HCT116 (cell line): Measurements from ENCODE around the gene SEMA4D. TPM values are rescaled to one million over a fixed set of nuclear protein-coding genes. Genes with fewer than 3 reads are reported as not detected.

Experiments used
- ATAC-seq: fragments of 200-7000 bp; cut with Tn5 transposase; 2 replicates; pipeline ENCODE4 v1.9.1; 2020; ENCODE audit warnings: mild to moderate bottlenecking, moderate library complexity
- BruUV-seq: library from RNA; stranded (reverse); fragments of 400-500 nt; replicated peaks from 2 replicates; lab custom pipeline; 2021; lab: Mats Ljungman, UMichigan
- CTCF ChIA-PET: fragments of 300-600 bp; sonication (Branson Sonifier 250); formaldehyde crosslinking; loops from one replicate; lab custom pipeline; 2021; ENCODE audit warnings: antibody characterized with exemption; lab: Charles Lee
- POLR2A ChIA-PET: fragments of 300-600, 350-600 bp; sonication (Branson Sonifier 250); formaldehyde crosslinking; loops from one replicate; lab custom pipeline; 2021; ENCODE audit warnings: antibody characterized with exemption; lab: Charles Lee
- RAD21 ChIA-PET, 2 experiments: fragments of 300-600 bp; sonication (Branson Sonifier 250); formaldehyde crosslinking; loops; one replicate each; lab custom pipeline; 2023; ENCODE audit warnings: low total read pairs in 2 of 2; ENCODE audit not compliant: uncharacterized antibody in 2 of 2, unreplicated experiment in 2 of 2, low non-redundant PET in 1 of 2; lab: Charles Lee
- DNase-seq: peaks from one replicate; pipeline ENCODE4 v3.0.0-alpha.2; 2010; ENCODE audit warnings: low read depth, low spot score
- H2AFZ ChIP-seq: fragments of 200-600 bp; shearing (Covaris generic), sonication (generic); 2 replicates; pipeline ENCODE4 v1.6.1; 2017; ENCODE audit warnings: low read depth, mixed run types, mixed read lengths, antibody characterized with exemption, low read length; ENCODE audit not compliant: poor library complexity, severe bottlenecking
- H3K27ac ChIP-seq: 2 replicates; pipeline ENCODE4 v1.5.1; 2012; ENCODE audit warnings: low read depth, low read length
- H3K27me3 ChIP-seq: fragments of 200-600 bp; sonication (generic); 2 replicates; pipeline ENCODE4 v1.6.1; 2016; ENCODE audit warnings: mixed run types, low read length, mixed read lengths; ENCODE audit not compliant: insufficient read depth
- H3K36me3 ChIP-seq, 2 experiments: fragments of 200-500 bp in 1 of 2; fragments of 200-600 bp in 1 of 2; sonication (Bioruptor generic) in 1 of 2; sonication (generic) in 1 of 2; 2 replicates each; pipeline versions ENCODE4 v1.5.1 to v1.6.1; 2014 to 2016; ENCODE audit warnings: low read length in 2 of 2, inconsistent platforms in 1 of 2, mixed read lengths in 1 of 2, mixed run types in 1 of 2; ENCODE audit not compliant: insufficient read depth in 2 of 2, control insufficient read depth in 1 of 2
- H3K4me1 ChIP-seq, 2 experiments: fragments of 200-600 bp in 1 of 2; sonication (generic) in 1 of 2; 2 replicates each; pipeline versions ENCODE4 v1.5.1 to v1.6.1; 2012 to 2017; ENCODE audit warnings: low read length in 2 of 2, inconsistent platforms in 1 of 2, mild to moderate bottlenecking in 1 of 2, mixed read lengths in 1 of 2, mixed run types in 1 of 2, moderate library complexity in 1 of 2; ENCODE audit not compliant: insufficient read depth in 2 of 2, control insufficient read depth in 1 of 2
- H3K4me2 ChIP-seq: fragments of 200-600 bp; sonication (generic); 2 replicates; pipeline ENCODE4 v1.6.1; 2017; ENCODE audit warnings: mixed run types, low read length, mixed read lengths
- H3K4me3 ChIP-seq, 2 experiments: fragments of 200-600 bp in 1 of 2; sonication (generic) in 1 of 2; replicated peaks in 1 of 2; 2 replicates each; pipeline ENCODE4 v1.5.1; 2011 to 2016; ENCODE audit warnings: low read length in 2 of 2, control low read depth in 1 of 2, low read depth in 1 of 2, mild to moderate bottlenecking in 1 of 2, mixed read lengths in 1 of 2, mixed run types in 1 of 2
- H3K79me2 ChIP-seq: fragments of 200-600 bp; sonication (generic); 2 replicates; pipeline ENCODE4 v1.6.1; 2017; ENCODE audit warnings: mild to moderate bottlenecking, mixed run types, low read length, moderate library complexity, mixed read lengths; ENCODE audit not compliant: insufficient read depth
- H3K9ac ChIP-seq: fragments of 200-600 bp; sonication (generic); 2 replicates; pipeline ENCODE4 v1.6.1; 2016; ENCODE audit warnings: low read length, mixed read lengths
- H3K9me2 ChIP-seq: fragments of 200-600 bp; sonication (generic), shearing (Covaris generic); 2 replicates; pipeline ENCODE4 v1.6.1; 2017; ENCODE audit warnings: mixed run types, mild to moderate bottlenecking, moderate library complexity; ENCODE audit not compliant: insufficient read depth
- H3K9me3 ChIP-seq, 2 experiments: fragments of 200-500 bp in 1 of 2; fragments of 200-600 bp in 1 of 2; sonication (Bioruptor generic) in 1 of 2; sonication (generic) in 1 of 2; 2 replicates each; pipeline ENCODE4 v1.6.1; 2014 to 2017; ENCODE audit warnings: low read length in 2 of 2, mixed read lengths in 2 of 2, inconsistent platforms in 1 of 2, low read depth in 1 of 2, mild to moderate bottlenecking in 1 of 2, mixed run types in 1 of 2, moderate library complexity in 1 of 2; ENCODE audit not compliant: control insufficient read depth in 1 of 2, insufficient read depth in 1 of 2
- H4K20me1 ChIP-seq: fragments of 200-600 bp; sonication (generic), shearing (Covaris generic); 2 replicates; pipeline ENCODE4 v1.6.1; 2017; ENCODE audit warnings: mixed run types, mild to moderate bottlenecking, moderate library complexity; ENCODE audit not compliant: insufficient read depth
- intact Hi-C: fragments of 100-400 bp; cut with micrococcal nuclease; formaldehyde crosslinking; loops from 2 replicates; pipeline ENCODE4 v1.10.0; 2022
- total RNA-seq: library from RNA; stranded (reverse); gene quantifications from one replicate; pipeline ENCODE4 v1.2.1, GENCODE V29; 2021; ENCODE audit not compliant: unreplicated experiment
- TF ChIP-seq, protein P1 (sequence below): IDR thresholded peaks from 2 replicates; pipeline ENCODE4 v1.6.1; 2012; ENCODE audit warnings: low read depth
- TF ChIP-seq, protein P2 (sequence below): IDR thresholded peaks from 2 replicates; pipeline ENCODE4 v1.6.1; 2011; ENCODE audit warnings: mild to moderate bottlenecking, low read length, moderate library complexity; ENCODE audit not compliant: insufficient replicate concordance; ENCODE audit errors: extremely low read depth

SEMA4D gene
- total RNA-seq, 1 experiment from 2014 or later = 32.0 TPM

DNA sequence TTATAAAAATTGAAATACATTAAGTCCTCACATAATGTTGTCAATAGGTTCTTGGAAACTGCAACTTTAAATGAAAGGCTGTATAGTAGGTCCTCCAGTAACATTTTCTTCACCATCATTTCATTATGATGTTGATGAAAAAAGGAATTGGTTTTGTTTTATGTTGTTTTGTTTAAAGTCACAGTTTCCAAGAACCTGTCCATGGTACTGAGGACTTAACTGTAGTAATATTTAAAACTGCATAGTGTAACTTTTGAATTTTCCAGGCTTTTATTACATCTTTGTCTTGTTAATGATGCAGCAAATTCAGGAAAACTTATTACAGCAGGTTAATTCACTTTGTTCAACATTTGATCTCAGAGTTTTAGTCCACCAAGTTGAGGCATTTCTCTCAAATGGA lies 168.0 kb downstream of the SEMA4D start:
- H3K4me1 ChIP-seq = no peaks in the 10 kb centered on the region
- H3K9ac ChIP-seq = no peak overlapping the region
- H3K27me3 ChIP-seq = no peaks in the 10 kb centered on the region
- H3K27ac ChIP-seq = no peak overlapping the region
- intact Hi-C loops = no loop called here
- H3K9me3 ChIP-seq = no peaks in the 10 kb centered on the region
- H2AFZ ChIP-seq = no peak overlapping the region
- no peak overlapping the region for H3K4me2 ChIP-seq
- peaks cover 3% of the 10 kb centered on the region; the same call in 1 of the 2 replicates for H3K79me2 ChIP-seq
- H3K36me3 ChIP-seq = peaks cover 29 to 38% of the 10 kb centered on the region in 2 experiments; a peak in 3 of 4 replicates
- POLR2A ChIA-PET = no interaction called here
- 0 out of 2 replicates have a peak, but pooled peaks cover 3% of the 10 kb centered on the region for H4K20me1 ChIP-seq
- H3K4me3 ChIP-seq = no peak overlapping the region
- TF ChIP-seq, protein P1, sequence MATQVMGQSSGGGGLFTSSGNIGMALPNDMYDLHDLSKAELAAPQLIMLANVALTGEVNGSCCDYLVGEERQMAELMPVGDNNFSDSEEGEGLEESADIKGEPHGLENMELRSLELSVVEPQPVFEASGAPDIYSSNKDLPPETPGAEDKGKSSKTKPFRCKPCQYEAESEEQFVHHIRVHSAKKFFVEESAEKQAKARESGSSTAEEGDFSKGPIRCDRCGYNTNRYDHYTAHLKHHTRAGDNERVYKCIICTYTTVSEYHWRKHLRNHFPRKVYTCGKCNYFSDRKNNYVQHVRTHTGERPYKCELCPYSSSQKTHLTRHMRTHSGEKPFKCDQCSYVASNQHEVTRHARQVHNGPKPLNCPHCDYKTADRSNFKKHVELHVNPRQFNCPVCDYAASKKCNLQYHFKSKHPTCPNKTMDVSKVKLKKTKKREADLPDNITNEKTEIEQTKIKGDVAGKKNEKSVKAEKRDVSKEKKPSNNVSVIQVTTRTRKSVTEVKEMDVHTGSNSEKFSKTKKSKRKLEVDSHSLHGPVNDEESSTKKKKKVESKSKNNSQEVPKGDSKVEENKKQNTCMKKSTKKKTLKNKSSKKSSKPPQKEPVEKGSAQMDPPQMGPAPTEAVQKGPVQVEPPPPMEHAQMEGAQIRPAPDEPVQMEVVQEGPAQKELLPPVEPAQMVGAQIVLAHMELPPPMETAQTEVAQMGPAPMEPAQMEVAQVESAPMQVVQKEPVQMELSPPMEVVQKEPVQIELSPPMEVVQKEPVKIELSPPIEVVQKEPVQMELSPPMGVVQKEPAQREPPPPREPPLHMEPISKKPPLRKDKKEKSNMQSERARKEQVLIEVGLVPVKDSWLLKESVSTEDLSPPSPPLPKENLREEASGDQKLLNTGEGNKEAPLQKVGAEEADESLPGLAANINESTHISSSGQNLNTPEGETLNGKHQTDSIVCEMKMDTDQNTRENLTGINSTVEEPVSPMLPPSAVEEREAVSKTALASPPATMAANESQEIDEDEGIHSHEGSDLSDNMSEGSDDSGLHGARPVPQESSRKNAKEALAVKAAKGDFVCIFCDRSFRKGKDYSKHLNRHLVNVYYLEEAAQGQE = peak; percentile 11; the same call in 1 of the 2 replicates
- TF ChIP-seq, protein P2, sequence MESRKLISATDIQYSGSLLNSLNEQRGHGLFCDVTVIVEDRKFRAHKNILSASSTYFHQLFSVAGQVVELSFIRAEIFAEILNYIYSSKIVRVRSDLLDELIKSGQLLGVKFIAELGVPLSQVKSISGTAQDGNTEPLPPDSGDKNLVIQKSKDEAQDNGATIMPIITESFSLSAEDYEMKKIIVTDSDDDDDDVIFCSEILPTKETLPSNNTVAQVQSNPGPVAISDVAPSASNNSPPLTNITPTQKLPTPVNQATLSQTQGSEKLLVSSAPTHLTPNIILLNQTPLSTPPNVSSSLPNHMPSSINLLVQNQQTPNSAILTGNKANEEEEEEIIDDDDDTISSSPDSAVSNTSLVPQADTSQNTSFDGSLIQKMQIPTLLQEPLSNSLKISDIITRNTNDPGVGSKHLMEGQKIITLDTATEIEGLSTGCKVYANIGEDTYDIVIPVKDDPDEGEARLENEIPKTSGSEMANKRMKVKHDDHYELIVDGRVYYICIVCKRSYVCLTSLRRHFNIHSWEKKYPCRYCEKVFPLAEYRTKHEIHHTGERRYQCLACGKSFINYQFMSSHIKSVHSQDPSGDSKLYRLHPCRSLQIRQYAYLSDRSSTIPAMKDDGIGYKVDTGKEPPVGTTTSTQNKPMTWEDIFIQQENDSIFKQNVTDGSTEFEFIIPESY = no peak
- BruUV-seq = no TSS peak
- CTCF ChIA-PET = no interaction called here
- DNase-seq = no peak
- RAD21 ChIA-PET = no interaction called here
- H3K9me2 ChIP-seq = no peaks in the 10 kb centered on the region
- ATAC-seq = no peak
